ENCODE measurements around the gene HMGXB3.

GRCh38 chr5:149961186-149961685 lies 39.3 kb upstream of the HMGXB3 start:
- TF ChIP-seq CTCF (conservative IDR thresholded peaks at IDR 0.05): no peak
- TF ChIP-seq EZH2 (IDR thresholded peaks at IDR 0.05; ENCODE audit: low read depth): no peak

Measured in PC-9 (cell line).